Mesothelial cell of epicardium (in vitro differentiated cells): Measurements from ENCODE around the gene AFF3. TPM values are rescaled to one million over a fixed set of nuclear protein-coding genes. Genes with fewer than 3 reads are reported as not detected.

Experiments
- DNase-seq, 2 experiments: peaks; one replicate each; pipeline ENCODE4 v3.0.0; 2021; ENCODE audit warnings: low spot score in 2 of 2; ENCODE audit not compliant: unreplicated experiment in 2 of 2
- H3K27ac Mint-ChIP-seq: 2 replicates; pipeline ENCODE4 v1.8.0; 2021; ENCODE audit warnings: mixed read lengths
- H3K27me3 Mint-ChIP-seq: 2 replicates; pipeline ENCODE4 v1.8.0; 2021; ENCODE audit warnings: low read depth, mixed read lengths
- H3K36me3 Mint-ChIP-seq: 2 replicates; pipeline ENCODE4 v1.8.0; 2021; ENCODE audit warnings: mixed read lengths
- H3K4me1 Mint-ChIP-seq: 2 replicates; pipeline ENCODE4 v1.8.0; 2021; ENCODE audit warnings: mixed read lengths
- H3K4me3 Mint-ChIP-seq: 2 replicates; pipeline ENCODE4 v1.8.0; 2021; ENCODE audit warnings: mild to moderate bottlenecking, moderate library complexity, mixed read lengths
- H3K9me3 Mint-ChIP-seq: 2 replicates; pipeline ENCODE4 v1.8.0; 2021; ENCODE audit warnings: mixed read lengths
- CTCF ChIP-seq: fragments of 200-600 bp; sonication (generic); IDR thresholded peaks from one replicate; pipeline ENCODE4 v1.5.0; 2021; ENCODE audit warnings: antibody characterized with exemption; ENCODE audit not compliant: unreplicated experiment
- total RNA-seq: library from RNA; stranded (reverse); gene quantifications from 3 replicates; pipeline ENCODE4 v1.2.1, GENCODE V29; 2021

The AFF3 gene
- total RNA-seq, 1 donor from 2014 or later: 14.4 TPM

GRCh38 chr2:99555404-99555803, 587.0 kb downstream of the AFF3 start:
- Mint-ChIP-seq H3K36me3 (no peaks in the 10 kb centered on the region), H3K4me1 (peaks cover 2% of the 10 kb centered on the region), H3K27ac (no peak overlapping the region), H3K9me3 (no peaks in the 10 kb centered on the region), H3K4me3 (no peak overlapping the region), H3K27me3 (peaks cover 43% of the 10 kb centered on the region)
- DNase-seq: no peak
- TF ChIP-seq CTCF: no peak

GRCh38 chr2:99554871-99555270, 587.5 kb downstream of the AFF3 start:
- Mint-ChIP-seq H3K9me3 (no peaks in the 10 kb centered on the region), H3K36me3 (no peaks in the 10 kb centered on the region), H3K4me1 (peaks cover 2% of the 10 kb centered on the region), H3K27me3 (peaks cover 40% of the 10 kb centered on the region), H3K4me3 (no peak overlapping the region), H3K27ac (no peak overlapping the region)
- no peak for TF ChIP-seq CTCF
- DNase-seq: no peak

- no peak for DNase-seq
Observed at GRCh38 chr2:99554238-99554637, 588.2 kb downstream of the AFF3 start.

GRCh38 chr2:99552529-99552928, 589.9 kb downstream of the AFF3 start:
- DNase-seq: no peak
- TF ChIP-seq CTCF: no peak
- H3K4me1 Mint-ChIP-seq: peaks cover 2% of the 10 kb centered on the region
- no peak overlapping the region for H3K4me3 Mint-ChIP-seq
- H3K9me3 Mint-ChIP-seq: no peaks in the 10 kb centered on the region
- H3K36me3 Mint-ChIP-seq: no peaks in the 10 kb centered on the region
- H3K27ac Mint-ChIP-seq: no peak overlapping the region
- peaks cover 32% of the 10 kb centered on the region for H3K27me3 Mint-ChIP-seq

More at GRCh38 chr2:99554238-99554637, 588.2 kb downstream of the AFF3 start:
- TF ChIP-seq CTCF: no peak
- Mint-ChIP-seq H3K4me3 (peak overlapping the region; percentile 43), H3K4me1 (peaks cover 2% of the 10 kb centered on the region), H3K9me3 (no peaks in the 10 kb centered on the region), H3K27me3 (peaks cover 37% of the 10 kb centered on the region), H3K27ac (no peak overlapping the region), H3K36me3 (no peaks in the 10 kb centered on the region)

GRCh38 chr2:99550368-99550767, 592.0 kb downstream of the AFF3 start:
- Mint-ChIP-seq H3K4me1 (peaks cover 2% of the 10 kb centered on the region), H3K36me3 (no peaks in the 10 kb centered on the region), H3K9me3 (no peaks in the 10 kb centered on the region), H3K4me3 (no peak overlapping the region), H3K27me3 (peaks cover 22% of the 10 kb centered on the region), H3K27ac (no peak overlapping the region)
- DNase-seq: no peak
- TF ChIP-seq CTCF: no peak

DNA sequence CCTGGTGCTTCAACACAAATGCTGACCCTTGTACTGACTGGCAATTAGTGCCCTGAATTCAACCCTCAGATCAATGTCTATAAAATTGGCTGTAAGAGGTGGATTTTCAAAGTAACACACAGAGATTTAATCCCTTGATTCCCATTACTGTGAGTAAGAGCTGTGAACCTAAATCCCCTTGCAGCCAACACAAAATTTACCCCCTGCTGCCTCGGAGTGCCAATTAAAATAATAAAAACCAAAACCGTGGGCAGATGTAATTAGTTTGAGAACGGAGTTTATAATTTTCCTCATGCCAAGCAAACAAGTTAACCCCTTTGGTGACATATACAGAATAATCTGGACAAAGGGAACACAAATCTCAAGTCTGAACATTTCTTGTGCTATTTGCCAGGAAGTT, 596.8 kb downstream of the AFF3 start:
- Mint-ChIP-seq H3K27me3 (peaks cover 6% of the 10 kb centered on the region), H3K4me1 (no peaks in the 10 kb centered on the region), H3K4me3 (no peak overlapping the region), H3K9me3 (no peaks in the 10 kb centered on the region), H3K36me3 (no peaks in the 10 kb centered on the region), H3K27ac (no peak overlapping the region)
- DNase-seq: no peak
- no peak for TF ChIP-seq CTCF
